Esophagus muscularis mucosa (tissue), 4 donors: ENCODE measurements around the gene DAO. TPM values are rescaled to one million over a fixed set of nuclear protein-coding genes. Genes with fewer than 3 reads are reported as not detected.

Source experiments
- DNase-seq: peaks from one replicate; pipeline ENCODE4 v3.0.0-alpha.2; 2017; ENCODE audit errors: extremely low spot score
- H3K27ac ChIP-seq, 4 donors: fragments of 200-600 bp; sonication (generic); replicated peaks in 1 of 4; 1 replicate in 3 of 4; 2 replicates in 1 of 4; pipeline ENCODE4 v1.5.1; 2016 to 2019; ENCODE audit warnings: mild to moderate bottlenecking in 1 of 4
- H3K27me3 ChIP-seq, 4 donors: fragments of 200-600 bp; sonication (generic); one replicate each; pipeline versions ENCODE4 v1.5.1 to v1.6.0; 2016 to 2019
- H3K36me3 ChIP-seq, 4 donors: fragments of 200-600 bp; sonication (generic); one replicate each; pipeline ENCODE4 v1.5.1; 2016 to 2019
- H3K4me1 ChIP-seq, 4 donors: fragments of 200-600 bp; sonication (generic); one replicate each; pipeline ENCODE4 v1.5.1; 2016 to 2019
- H3K4me3 ChIP-seq, 4 donors: fragments of 200-600 bp; sonication (generic); 1 replicate in 2 of 4; 2 replicates in 2 of 4; pipeline ENCODE4 v1.5.1; 2016 to 2019; ENCODE audit warnings: mild to moderate bottlenecking in 4 of 4, moderate library complexity in 1 of 4
- H3K9me3 ChIP-seq, 4 donors: fragments of 200-600 bp; sonication (generic); 1 replicate in 3 of 4; 2 replicates in 1 of 4; pipeline ENCODE4 v1.5.1; 2016 to 2019
- EP300 ChIP-seq: sonication (generic); formaldehyde crosslinking; IDR thresholded peaks from one replicate; pipeline ENCODE4 v1.6.1; 2017; ENCODE audit warnings: antibody characterized with exemption
- POLR2A ChIP-seq: fragments of 450-650 bp; IDR thresholded peaks from one replicate; pipeline ENCODE4 v1.6.1; 2017; ENCODE audit warnings: antibody characterized with exemption, moderate library complexity, mild to moderate bottlenecking, low read depth
- POLR2AphosphoS5 ChIP-seq, 2 donors: sonication (generic); formaldehyde crosslinking; IDR thresholded peaks; one replicate each; pipeline ENCODE4 v1.6.1; 2017; ENCODE audit warnings: antibody characterized with exemption in 2 of 2
- WGBS: methylation state at CpG from one replicate; pipeline ENCODE4 v1.1.5; 2018; 5-methylcytosine and 5-hydroxymethylcytosine counted together
- intact Hi-C: fragments of 100-400 bp; cut with DNase I; formaldehyde crosslinking; loops from one replicate; pipeline ENCODE4 v1.15.1; 2023
- total RNA-seq, 4 donors: library from RNA; depleted of rRNA; stranded (reverse); fragments of >200 nt; gene quantifications; one replicate each; pipeline versions ENCODE4 v1.1.0 to v1.2.1, GENCODE V29; 2016
- TF ChIP-seq, protein P1 (sequence below), 3 experiments: fragments of 200-600 bp in 2 of 3; fragments of 450-650 bp in 1 of 3; sonication (generic) in 2 of 3; IDR thresholded peaks; one replicate each; pipeline ENCODE4 v1.5.1; 2017 to 2019; ENCODE audit warnings: antibody characterized with exemption in 3 of 3, mild to moderate bottlenecking in 2 of 3, moderate library complexity in 1 of 3

DAO gene
- total RNA-seq, result not detected

DNA sequence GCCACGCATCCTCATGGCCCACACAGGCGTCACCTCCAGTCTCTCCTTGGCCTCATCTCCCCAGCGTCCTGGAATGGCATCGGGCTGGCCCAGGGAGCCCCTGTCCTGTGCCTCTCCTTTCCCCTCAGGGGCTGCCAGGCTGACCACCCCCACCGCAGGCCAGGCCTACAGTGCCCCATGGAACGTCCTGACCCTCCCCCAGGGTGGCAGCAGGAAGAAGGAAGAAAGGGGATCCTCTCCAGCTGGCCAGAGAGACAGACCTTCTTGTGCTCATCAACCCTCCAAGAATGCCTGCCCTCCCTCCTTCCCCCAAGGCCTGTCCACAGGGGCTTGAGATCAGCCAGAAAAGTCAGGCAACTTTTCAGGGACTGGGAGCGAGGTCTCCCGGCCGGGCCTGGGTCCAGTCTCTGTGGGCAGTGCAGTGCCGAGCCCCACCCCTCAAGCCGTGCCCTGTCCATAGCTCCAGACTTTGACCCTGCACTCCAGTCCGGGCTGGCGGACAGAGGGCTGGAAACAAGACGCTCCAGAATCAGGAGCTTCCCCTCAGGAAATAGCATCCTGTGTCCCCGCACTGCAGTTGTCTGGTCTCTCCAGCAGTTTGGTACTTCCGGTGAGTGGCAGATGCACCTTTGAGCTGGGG lies at the start of gene DAO:
Gene DAO, plus strand, starts transcription at position 478 of the 640 bp plus-strand sequence. CDS start 4,915 bp downstream, outside the sequence.
- WGBS, result 67% methylated on average over 12 of the region's 16 CpGs
- Histone ChIP-seq H3K4me1 (no peaks in the 10 kb centered on the region), H3K27me3 (peaks cover 0 to 6% (median 0%) of the 10 kb centered on the region in 4 donors), H3K9me3 (no peaks in the 10 kb centered on the region), H3K27ac (no peak within 1 kb of the TSS), H3K36me3 (no peaks in the 10 kb centered on the region), H3K4me3 (no peak within 1 kb of the TSS)
- DNase-seq, result no peak
- intact Hi-C loops, result no loop called here
- TF ChIP-seq EP300 (no peak), POLR2AphosphoS5 (IDR thresholded peaks at IDR 0.05) (no peak), POLR2A (no peak)
- TF ChIP-seq, protein P1, sequence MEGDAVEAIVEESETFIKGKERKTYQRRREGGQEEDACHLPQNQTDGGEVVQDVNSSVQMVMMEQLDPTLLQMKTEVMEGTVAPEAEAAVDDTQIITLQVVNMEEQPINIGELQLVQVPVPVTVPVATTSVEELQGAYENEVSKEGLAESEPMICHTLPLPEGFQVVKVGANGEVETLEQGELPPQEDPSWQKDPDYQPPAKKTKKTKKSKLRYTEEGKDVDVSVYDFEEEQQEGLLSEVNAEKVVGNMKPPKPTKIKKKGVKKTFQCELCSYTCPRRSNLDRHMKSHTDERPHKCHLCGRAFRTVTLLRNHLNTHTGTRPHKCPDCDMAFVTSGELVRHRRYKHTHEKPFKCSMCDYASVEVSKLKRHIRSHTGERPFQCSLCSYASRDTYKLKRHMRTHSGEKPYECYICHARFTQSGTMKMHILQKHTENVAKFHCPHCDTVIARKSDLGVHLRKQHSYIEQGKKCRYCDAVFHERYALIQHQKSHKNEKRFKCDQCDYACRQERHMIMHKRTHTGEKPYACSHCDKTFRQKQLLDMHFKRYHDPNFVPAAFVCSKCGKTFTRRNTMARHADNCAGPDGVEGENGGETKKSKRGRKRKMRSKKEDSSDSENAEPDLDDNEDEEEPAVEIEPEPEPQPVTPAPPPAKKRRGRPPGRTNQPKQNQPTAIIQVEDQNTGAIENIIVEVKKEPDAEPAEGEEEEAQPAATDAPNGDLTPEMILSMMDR (IDR thresholded peaks at IDR 0.05), result no peak

DNA sequence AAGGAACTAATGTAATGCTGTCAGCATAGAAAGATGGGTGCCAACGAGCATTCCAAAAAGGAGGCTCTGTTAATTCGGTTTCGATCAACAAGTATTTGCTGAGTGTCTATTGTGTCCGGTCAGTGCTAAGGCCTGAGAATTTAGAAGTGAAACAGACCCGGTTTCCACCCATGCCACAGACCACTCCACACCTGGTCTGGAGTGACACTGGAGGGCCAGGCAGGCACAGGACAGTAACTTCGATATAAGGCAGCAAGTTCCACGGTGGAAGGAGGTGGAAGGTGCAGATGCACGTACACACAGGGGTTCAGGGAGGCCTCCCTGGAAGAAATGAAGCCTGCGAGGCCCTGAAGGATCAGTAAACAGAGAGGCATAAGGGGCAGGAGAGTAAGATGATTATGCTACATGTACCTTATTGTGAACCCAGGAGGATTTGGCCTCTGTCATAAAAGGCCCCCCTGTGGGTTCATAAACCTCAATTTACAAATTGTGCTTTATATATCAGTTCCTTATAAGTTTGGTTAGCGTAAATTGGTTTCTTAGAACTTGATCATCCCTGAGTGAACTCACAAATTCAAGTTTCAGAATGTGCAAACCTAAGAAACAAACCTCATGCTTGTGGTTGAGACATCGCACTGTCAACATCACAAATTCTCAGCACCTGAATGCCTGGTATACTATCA lies 48.4 kb upstream of the DAO start:
- Histone ChIP-seq H3K27ac (peak overlapping the region; percentile 84 to 91 (median 87)), H3K27me3 (no peaks in the 10 kb centered on the region), H3K4me1 (peaks cover 69 to 80% (median 75%) of the 10 kb centered on the region in 4 donors), H3K36me3 (peaks cover 0 to 45% (median 23%) of the 10 kb centered on the region in 4 donors), H3K9me3 (no peaks in the 10 kb centered on the region), H3K4me3 (no peak overlapping the region)
- intact Hi-C loops, result no loop called here
- no peak for TF ChIP-seq EP300
- TF ChIP-seq, protein P1 (IDR thresholded peaks at IDR 0.05), result no peak
- TF ChIP-seq POLR2A, result no peak
- no peak for TF ChIP-seq POLR2AphosphoS5 (IDR thresholded peaks at IDR 0.05)
- DNase-seq, result no peak
- 90% methylated on average over 11 of the region's 11 CpGs for WGBS

DNA sequence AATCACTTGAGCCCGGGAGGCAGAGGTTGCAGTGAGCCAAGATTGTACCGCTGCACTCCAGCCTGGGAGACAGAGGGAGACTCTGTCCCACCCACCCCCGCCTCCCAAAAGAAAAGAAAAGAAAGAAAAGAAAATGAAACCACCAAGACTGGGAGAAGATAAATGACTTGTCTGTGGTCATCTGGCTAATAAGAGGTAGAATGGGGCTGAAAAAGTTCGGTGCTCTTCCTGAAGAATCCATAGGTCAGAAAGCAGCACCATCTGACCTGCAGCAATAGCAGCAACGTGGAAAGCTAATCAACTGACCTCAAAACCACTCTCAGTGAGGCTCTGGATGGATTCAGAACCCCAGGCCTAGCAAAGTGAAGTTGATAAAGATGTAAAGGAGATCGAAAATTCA lies 47.7 kb upstream of the DAO start:
- DNase-seq, result no peak
- intact Hi-C loops, result no loop called here
- Histone ChIP-seq H3K4me3 (no peak overlapping the region), H3K4me1 (peaks cover 69 to 80% (median 74%) of the 10 kb centered on the region in 4 donors), H3K27ac (peak overlapping the region; percentile 84 to 91 (median 87)), H3K27me3 (no peaks in the 10 kb centered on the region), H3K36me3 (peaks cover 0 to 45% (median 23%) of the 10 kb centered on the region in 4 donors), H3K9me3 (no peaks in the 10 kb centered on the region)
- TF ChIP-seq POLR2AphosphoS5 (IDR thresholded peaks at IDR 0.05) (no peak), POLR2A (no peak), EP300 (no peak)
- TF ChIP-seq, protein P1 (IDR thresholded peaks at IDR 0.05), result no peak
- 79% methylated on average over 6 of the region's 6 CpGs for WGBS

DNA sequence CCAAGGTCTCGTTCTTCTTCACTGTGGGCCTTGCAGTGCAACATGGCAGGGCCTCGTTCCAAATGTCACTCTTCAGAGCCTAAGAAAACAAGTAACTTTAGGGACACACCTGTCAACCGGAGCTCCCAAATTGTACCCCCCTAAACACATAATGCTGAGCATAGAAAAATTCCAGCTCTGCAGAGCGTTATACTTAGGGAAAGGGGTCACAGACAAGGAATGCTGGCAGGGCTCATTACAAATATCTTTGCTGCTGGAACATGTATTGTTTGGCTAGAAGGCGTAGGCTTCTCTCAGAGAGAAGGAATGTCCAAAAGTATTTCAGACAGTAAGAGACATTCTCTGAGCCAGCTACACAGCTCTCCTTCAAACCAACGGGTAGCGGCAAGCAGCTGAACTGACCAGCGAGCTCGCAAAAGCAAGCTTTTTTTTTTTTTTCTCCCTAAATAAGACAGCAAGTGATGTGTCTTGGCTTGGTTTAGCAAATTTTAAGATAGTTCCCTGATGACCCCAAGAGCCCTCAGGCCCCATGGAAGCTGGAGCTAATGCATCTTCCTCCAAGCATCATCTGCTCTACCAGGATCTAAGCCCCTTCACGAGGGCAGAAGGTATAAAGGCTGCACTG lies 47.0 kb upstream of the DAO start:
- no peak for DNase-seq
- H3K4me3 ChIP-seq, result peak overlapping the region in 3 of 4 donors; percentile 20 to 25 (median 24)
- H3K27ac ChIP-seq, result peak overlapping the region; percentile 84 to 91 (median 87)
- no peaks in the 10 kb centered on the region for H3K27me3 ChIP-seq
- 14% methylated on average over 10 of the region's 10 CpGs for WGBS
- no peaks in the 10 kb centered on the region for H3K9me3 ChIP-seq
- H3K36me3 ChIP-seq, result peaks cover 0 to 45% (median 23%) of the 10 kb centered on the region in 4 donors
- intact Hi-C loops, result no loop called here
- H3K4me1 ChIP-seq, result peaks cover 69 to 80% (median 74%) of the 10 kb centered on the region in 4 donors
- TF ChIP-seq, protein P1 (IDR thresholded peaks at IDR 0.05), result peak in 1 of 3 experiments; percentile 17
- TF ChIP-seq POLR2AphosphoS5 (IDR thresholded peaks at IDR 0.05) (peak in 1 of 2 donors; percentile 64), POLR2A (no peak), EP300 (no peak)
